ENCODE data around the gene EXOC6B. TPM values are rescaled to one million over a fixed set of nuclear protein-coding genes. Genes with fewer than 3 reads are reported as not detected.
A peak's percentile ranks its signal among the peaks of the same experiment; 100 is the strongest.

EXOC6B gene
- total RNA-seq, 1 donor from 2014 or later, result 45.6 TPM

DNA sequence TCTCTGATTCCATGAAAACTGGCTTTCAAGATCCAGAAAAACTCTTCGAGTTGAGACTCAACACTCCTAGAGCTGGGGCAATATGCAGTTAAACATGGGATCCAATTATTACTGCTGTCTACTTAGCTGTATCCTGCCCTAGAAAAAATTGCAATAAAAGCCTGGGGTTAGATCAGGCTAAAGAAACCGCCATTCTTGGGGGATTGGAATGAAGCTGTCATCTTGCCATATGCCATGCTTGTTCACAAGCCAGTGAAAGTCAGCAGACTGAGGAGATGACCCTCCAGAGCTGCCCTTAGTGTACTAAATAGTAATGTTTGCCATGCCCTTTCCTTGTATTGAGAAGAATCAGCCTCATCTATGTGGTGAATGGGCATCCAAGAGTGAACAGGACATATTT is 647.3 kb downstream of the EXOC6B start:
- Mint-ChIP-seq H3K27ac (ENCODE audit: unreplicated experiment) (no peak overlapping the region), H3K27me3 (ENCODE audit: unreplicated experiment) (peaks cover 2% of the 10 kb centered on the region), H3K9me3 (ENCODE audit: unreplicated experiment) (no peaks in the 10 kb centered on the region), H3K36me3 (ENCODE audit: low read depth, unreplicated experiment) (peaks cover 29% of the 10 kb centered on the region), H3K4me1 (ENCODE audit: unreplicated experiment) (peaks cover 13% of the 10 kb centered on the region), H3K4me3 (ENCODE audit: unreplicated experiment) (no peak overlapping the region)
- no peak for DNase-seq (ENCODE audit: low spot score)
- TF ChIP-seq, protein P1, sequence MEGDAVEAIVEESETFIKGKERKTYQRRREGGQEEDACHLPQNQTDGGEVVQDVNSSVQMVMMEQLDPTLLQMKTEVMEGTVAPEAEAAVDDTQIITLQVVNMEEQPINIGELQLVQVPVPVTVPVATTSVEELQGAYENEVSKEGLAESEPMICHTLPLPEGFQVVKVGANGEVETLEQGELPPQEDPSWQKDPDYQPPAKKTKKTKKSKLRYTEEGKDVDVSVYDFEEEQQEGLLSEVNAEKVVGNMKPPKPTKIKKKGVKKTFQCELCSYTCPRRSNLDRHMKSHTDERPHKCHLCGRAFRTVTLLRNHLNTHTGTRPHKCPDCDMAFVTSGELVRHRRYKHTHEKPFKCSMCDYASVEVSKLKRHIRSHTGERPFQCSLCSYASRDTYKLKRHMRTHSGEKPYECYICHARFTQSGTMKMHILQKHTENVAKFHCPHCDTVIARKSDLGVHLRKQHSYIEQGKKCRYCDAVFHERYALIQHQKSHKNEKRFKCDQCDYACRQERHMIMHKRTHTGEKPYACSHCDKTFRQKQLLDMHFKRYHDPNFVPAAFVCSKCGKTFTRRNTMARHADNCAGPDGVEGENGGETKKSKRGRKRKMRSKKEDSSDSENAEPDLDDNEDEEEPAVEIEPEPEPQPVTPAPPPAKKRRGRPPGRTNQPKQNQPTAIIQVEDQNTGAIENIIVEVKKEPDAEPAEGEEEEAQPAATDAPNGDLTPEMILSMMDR (IDR thresholded peaks at IDR 0.05; ENCODE audit: unreplicated experiment), result no peak

DNA sequence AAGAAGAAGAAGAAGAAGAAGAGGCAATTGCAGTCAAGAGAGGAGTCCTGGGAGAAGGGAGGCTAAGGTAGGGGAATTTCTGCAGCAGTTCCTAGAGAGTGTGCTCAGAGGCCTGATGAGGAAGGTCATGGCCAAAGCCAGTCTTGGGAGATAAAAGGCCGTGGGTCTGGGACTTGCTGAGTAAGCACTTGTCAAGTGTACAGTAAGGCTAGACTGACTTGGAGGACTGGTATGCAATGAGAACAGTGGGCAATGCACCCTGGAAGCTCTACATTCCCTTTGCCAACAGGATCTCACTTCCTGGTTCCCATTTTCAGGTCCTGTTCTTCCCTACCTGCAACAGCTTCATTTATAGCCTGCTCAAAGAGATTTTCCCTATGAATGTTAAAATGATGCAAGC is 649.6 kb downstream of the EXOC6B start:
- Mint-ChIP-seq H3K4me1 (ENCODE audit: unreplicated experiment) (peaks cover 23% of the 10 kb centered on the region), H3K36me3 (ENCODE audit: low read depth, unreplicated experiment) (peaks cover 29% of the 10 kb centered on the region), H3K27me3 (ENCODE audit: unreplicated experiment) (peaks cover 2% of the 10 kb centered on the region), H3K27ac (ENCODE audit: unreplicated experiment) (no peak overlapping the region), H3K4me3 (ENCODE audit: unreplicated experiment) (peak overlapping the region; percentile 6), H3K9me3 (ENCODE audit: unreplicated experiment) (no peaks in the 10 kb centered on the region)
- DNase-seq (ENCODE audit: low spot score), result no peak
- TF ChIP-seq, protein P1 (IDR thresholded peaks at IDR 0.05; ENCODE audit: unreplicated experiment), result no peak

DNA sequence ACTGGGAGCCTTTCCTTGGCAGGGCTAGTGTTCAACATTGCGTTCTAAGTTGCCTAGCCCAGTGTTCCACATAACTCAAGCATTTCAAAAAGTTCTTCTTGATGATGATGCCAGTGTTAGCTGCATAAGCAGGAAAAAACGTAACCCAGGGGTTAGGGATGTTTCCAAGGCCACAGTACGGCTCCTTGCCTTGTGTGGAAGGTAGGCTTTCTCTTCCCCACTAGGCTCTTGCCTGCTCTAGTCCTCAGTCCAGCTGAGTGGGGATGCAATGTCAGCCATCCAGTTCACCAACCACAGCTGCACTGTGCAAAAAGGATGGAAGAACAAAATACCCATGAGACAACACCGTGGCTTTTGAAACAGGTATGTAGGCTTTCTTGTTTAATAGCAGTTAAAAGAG is 650.2 kb downstream of the EXOC6B start:
- no peaks in the 10 kb centered on the region for H3K9me3 Mint-ChIP-seq (ENCODE audit: unreplicated experiment)
- H3K4me3 Mint-ChIP-seq (ENCODE audit: unreplicated experiment), result no peak overlapping the region
- DNase-seq (ENCODE audit: low spot score), result no peak
- no peak overlapping the region for H3K27ac Mint-ChIP-seq (ENCODE audit: unreplicated experiment)
- H3K4me1 Mint-ChIP-seq (ENCODE audit: unreplicated experiment), result peaks cover 23% of the 10 kb centered on the region
- H3K27me3 Mint-ChIP-seq (ENCODE audit: unreplicated experiment), result peaks cover 3% of the 10 kb centered on the region
- TF ChIP-seq, protein P1 (IDR thresholded peaks at IDR 0.05; ENCODE audit: unreplicated experiment), result no peak
- peaks cover 29% of the 10 kb centered on the region for H3K36me3 Mint-ChIP-seq (ENCODE audit: low read depth, unreplicated experiment)

DNA sequence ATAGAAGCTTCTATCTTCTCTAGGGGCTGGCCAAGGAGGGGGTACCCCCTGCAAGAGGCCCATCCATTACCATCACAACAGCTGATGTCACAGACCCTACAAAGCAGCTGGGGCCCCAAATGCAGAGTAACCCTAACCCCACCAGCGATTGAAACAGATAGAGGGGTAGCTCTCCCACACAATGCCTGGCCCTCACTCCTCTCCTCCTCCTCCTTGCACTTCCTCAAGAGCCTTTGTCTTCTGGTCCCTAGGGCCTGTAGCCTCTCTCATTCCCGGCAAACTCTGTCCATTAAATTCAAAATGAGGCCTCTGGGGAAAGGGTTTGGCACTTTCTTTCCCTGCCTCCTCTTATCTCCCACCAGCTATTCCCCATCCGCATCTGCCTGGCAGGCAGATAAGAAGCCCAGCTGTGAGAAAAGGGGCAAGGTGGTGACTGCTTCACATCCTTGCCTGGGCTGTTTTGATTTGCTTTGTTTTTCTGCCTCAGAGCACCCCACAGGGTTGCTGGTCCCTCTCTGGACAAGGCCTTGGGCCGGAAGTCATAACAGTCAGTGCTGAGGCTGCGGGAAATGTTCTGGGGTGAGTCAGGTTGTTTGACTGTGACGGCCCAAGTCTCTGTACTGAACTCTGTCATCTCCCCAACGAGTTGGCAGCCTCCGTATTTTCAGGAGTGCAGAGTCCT is 652.1 kb downstream of the EXOC6B start:
- Mint-ChIP-seq H3K27me3 (ENCODE audit: unreplicated experiment) (peaks cover 3% of the 10 kb centered on the region), H3K9me3 (ENCODE audit: unreplicated experiment) (no peaks in the 10 kb centered on the region), H3K4me1 (ENCODE audit: unreplicated experiment) (peaks cover 20% of the 10 kb centered on the region), H3K4me3 (ENCODE audit: unreplicated experiment) (no peak overlapping the region), H3K27ac (ENCODE audit: unreplicated experiment) (peak overlapping the region; percentile 81), H3K36me3 (ENCODE audit: low read depth, unreplicated experiment) (peaks cover 22% of the 10 kb centered on the region)
- TF ChIP-seq, protein P1 (IDR thresholded peaks at IDR 0.05; ENCODE audit: unreplicated experiment), result no peak
- DNase-seq (ENCODE audit: low spot score), result no peak

DNA sequence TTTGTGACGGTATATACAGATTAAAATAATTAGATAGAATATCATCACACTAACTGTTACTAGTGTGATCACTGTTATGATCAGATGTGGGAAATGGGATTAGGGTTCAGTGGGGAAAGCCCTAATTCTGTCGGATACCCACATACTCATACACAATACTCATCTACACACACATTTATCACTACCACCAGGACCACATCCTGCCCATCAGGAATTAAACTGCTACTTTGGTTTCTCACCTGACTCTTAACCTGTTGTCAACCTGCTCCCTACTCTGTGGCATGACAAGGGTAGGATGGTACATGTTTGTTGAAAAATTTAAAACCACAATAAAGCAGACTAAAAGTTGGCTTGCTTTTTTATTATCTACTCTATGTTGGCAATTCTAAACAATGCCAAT is 653.4 kb downstream of the EXOC6B start:
- Mint-ChIP-seq H3K9me3 (ENCODE audit: unreplicated experiment) (no peaks in the 10 kb centered on the region), H3K27me3 (ENCODE audit: unreplicated experiment) (peaks cover 3% of the 10 kb centered on the region), H3K4me1 (ENCODE audit: unreplicated experiment) (peaks cover 20% of the 10 kb centered on the region), H3K4me3 (ENCODE audit: unreplicated experiment) (no peak overlapping the region), H3K36me3 (ENCODE audit: low read depth, unreplicated experiment) (peaks cover 15% of the 10 kb centered on the region), H3K27ac (ENCODE audit: unreplicated experiment) (no peak overlapping the region)
- TF ChIP-seq, protein P1 (IDR thresholded peaks at IDR 0.05; ENCODE audit: unreplicated experiment), result no peak
- no peak for DNase-seq (ENCODE audit: low spot score)
